Vagina (tissue), 2 donors: Measurements from ENCODE around the gene PIK3C2A. TPM values are rescaled to one million over a fixed set of nuclear protein-coding genes. Genes with fewer than 3 reads are reported as not detected.
"Not testable (repeated sequence)": the region's sequence is repeated elsewhere in the genome, so short reads cannot be mapped to it uniquely, and the experiment has no call there.

ENCODE experiments used
- DNase-seq, 2 donors: peaks; one replicate each; pipeline ENCODE4 v3.0.0-alpha.2; 2017; ENCODE audit errors: extremely low spot score in 2 of 2
- H3K27ac ChIP-seq: fragments of 200-600 bp; sonication (generic); one replicate; pipeline ENCODE4 v1.5.1; 2019
- H3K27me3 ChIP-seq: fragments of 200-600 bp; sonication (generic); one replicate; pipeline ENCODE4 v1.5.1; 2019
- H3K36me3 ChIP-seq, 2 donors: fragments of 200-600 bp; sonication (generic); one replicate each; pipeline ENCODE4 v1.5.1; 2017 to 2019
- H3K4me1 ChIP-seq: fragments of 200-600 bp; sonication (generic); one replicate; pipeline ENCODE4 v1.5.1; 2019
- H3K4me3 ChIP-seq, 2 donors: fragments of 200-600 bp; sonication (generic); 1 replicate in 1 of 2; 2 replicates in 1 of 2; pipeline ENCODE4 v1.5.1; 2016 to 2019
- H3K9me3 ChIP-seq: fragments of 200-600 bp; sonication (generic); one replicate; pipeline ENCODE4 v1.5.1; 2019
- POLR2A ChIP-seq, 2 donors: fragments of 450-650 bp; IDR thresholded peaks; one replicate each; pipeline ENCODE4 v1.6.1; 2017; ENCODE audit warnings: antibody characterized with exemption in 2 of 2, mild to moderate bottlenecking in 2 of 2, moderate library complexity in 2 of 2
- POLR2AphosphoS5 ChIP-seq, 2 donors: sonication (generic); formaldehyde crosslinking; IDR thresholded peaks; one replicate each; pipeline ENCODE4 v1.9.0; 2017; ENCODE audit warnings: antibody characterized with exemption in 2 of 2, mild to moderate bottlenecking in 2 of 2, low read depth in 1 of 2; ENCODE audit not compliant: insufficient read depth in 1 of 2
- intact Hi-C: fragments of 100-400 bp; cut with DNase I; formaldehyde crosslinking; loops from one replicate; pipeline ENCODE4 v1.15.1; 2023
- total RNA-seq: library from RNA; depleted of rRNA; stranded (reverse); fragments of >200 nt; gene quantifications from one replicate; pipeline ENCODE4 v1.2.3, GENCODE V29; 2016
- TF ChIP-seq, protein P1 (sequence below), 3 experiments: fragments of 450-650 bp in 2 of 3; fragments of 200-600 bp in 1 of 3; sonication (generic) in 1 of 3; IDR thresholded peaks; one replicate each; pipeline ENCODE4 v1.5.1; 2017 to 2019; ENCODE audit warnings: antibody characterized with exemption in 3 of 3, mild to moderate bottlenecking in 2 of 3, moderate library complexity in 2 of 3

Gene PIK3C2A
- total RNA-seq, 1 donor from 2014 or later, result 52.1 TPM

GRCh38 chr11:17233101-17233500 is 25.3 kb upstream of the PIK3C2A start:
- no peak overlapping the region for H3K27ac ChIP-seq
- intact Hi-C loops, result no loop called here
- H3K36me3 ChIP-seq, result no peaks in the 10 kb centered on the region
- H3K4me1 ChIP-seq, result no peaks in the 10 kb centered on the region
- no peak for DNase-seq
- TF ChIP-seq, protein P1, sequence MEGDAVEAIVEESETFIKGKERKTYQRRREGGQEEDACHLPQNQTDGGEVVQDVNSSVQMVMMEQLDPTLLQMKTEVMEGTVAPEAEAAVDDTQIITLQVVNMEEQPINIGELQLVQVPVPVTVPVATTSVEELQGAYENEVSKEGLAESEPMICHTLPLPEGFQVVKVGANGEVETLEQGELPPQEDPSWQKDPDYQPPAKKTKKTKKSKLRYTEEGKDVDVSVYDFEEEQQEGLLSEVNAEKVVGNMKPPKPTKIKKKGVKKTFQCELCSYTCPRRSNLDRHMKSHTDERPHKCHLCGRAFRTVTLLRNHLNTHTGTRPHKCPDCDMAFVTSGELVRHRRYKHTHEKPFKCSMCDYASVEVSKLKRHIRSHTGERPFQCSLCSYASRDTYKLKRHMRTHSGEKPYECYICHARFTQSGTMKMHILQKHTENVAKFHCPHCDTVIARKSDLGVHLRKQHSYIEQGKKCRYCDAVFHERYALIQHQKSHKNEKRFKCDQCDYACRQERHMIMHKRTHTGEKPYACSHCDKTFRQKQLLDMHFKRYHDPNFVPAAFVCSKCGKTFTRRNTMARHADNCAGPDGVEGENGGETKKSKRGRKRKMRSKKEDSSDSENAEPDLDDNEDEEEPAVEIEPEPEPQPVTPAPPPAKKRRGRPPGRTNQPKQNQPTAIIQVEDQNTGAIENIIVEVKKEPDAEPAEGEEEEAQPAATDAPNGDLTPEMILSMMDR (IDR thresholded peaks at IDR 0.05), result no peak
- TF ChIP-seq POLR2AphosphoS5 (IDR thresholded peaks at IDR 0.05; ENCODE audit: insufficient read depth in 1 of 2, low read depth in 1 of 2), result no peak
- TF ChIP-seq POLR2A (IDR thresholded peaks at IDR 0.05), result no peak
- H3K27me3 ChIP-seq, result no peaks in the 10 kb centered on the region
- H3K9me3 ChIP-seq, result no peaks in the 10 kb centered on the region
- no peak overlapping the region for H3K4me3 ChIP-seq

DNA sequence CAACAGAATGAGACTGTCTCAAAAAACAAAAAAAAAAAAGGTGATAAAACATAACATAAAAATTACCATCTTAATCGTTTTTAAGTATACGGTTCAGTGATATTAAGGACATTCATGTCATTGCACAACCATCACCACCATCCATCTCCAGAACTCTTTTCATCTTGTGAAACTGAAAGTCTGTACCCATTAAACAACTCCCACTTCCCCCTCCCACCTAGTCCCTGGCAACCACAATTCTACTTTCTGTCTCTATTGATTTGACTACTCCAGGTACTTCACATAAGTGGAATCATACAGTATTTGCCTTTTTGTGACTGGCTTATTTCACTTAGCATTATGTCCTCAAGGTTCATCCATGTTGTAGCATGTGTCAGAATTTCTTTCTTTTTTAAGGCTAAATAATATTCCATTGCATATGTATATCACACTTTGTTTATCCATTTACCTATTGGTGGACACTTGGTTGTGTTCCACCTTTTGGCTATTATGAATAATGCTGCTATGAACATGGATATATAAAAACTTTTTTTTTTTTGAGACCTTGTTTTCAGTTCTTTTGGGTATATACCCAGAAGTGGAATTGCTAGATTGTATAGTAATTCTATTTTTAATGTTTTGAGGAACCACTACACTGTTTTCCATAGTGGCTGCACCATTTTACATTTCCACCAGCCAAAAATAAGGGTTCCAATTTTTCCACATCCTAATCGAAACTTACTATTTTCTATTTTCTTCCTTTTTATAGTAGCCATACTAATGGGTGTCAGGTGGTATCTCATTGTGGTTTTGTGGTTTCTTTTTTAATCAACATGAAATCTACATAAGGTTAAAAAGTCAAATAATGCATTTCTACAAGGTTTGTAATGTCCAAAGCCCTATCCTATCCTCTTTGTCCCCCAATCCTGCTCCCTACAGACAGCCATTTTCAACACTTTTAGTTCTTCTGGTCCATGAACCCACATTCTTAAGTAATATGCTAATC is 23.4 kb upstream of the PIK3C2A start:
- H3K27ac ChIP-seq, result no peak overlapping the region
- intact Hi-C loops, result no loop called here
- H3K4me1 ChIP-seq, result no peaks in the 10 kb centered on the region
- no peaks in the 10 kb centered on the region for H3K36me3 ChIP-seq
- H3K27me3 ChIP-seq, result no peaks in the 10 kb centered on the region
- no peak for TF ChIP-seq POLR2AphosphoS5 (IDR thresholded peaks at IDR 0.05; ENCODE audit: insufficient read depth in 1 of 2, low read depth in 1 of 2)
- TF ChIP-seq, protein P1 (IDR thresholded peaks at IDR 0.05), result no peak
- TF ChIP-seq POLR2A (IDR thresholded peaks at IDR 0.05), result no peak
- DNase-seq, result no peak
- no peaks in the 10 kb centered on the region for H3K9me3 ChIP-seq
- H3K4me3 ChIP-seq, result no peak overlapping the region

- H3K36me3 ChIP-seq, result no peaks in the 10 kb centered on the region
- H3K4me3 ChIP-seq, result no peak overlapping the region
- no peaks in the 10 kb centered on the region for H3K4me1 ChIP-seq
- H3K9me3 ChIP-seq, result no peaks in the 10 kb centered on the region
- intact Hi-C loops, result no loop called here
- no peak overlapping the region for H3K27ac ChIP-seq
- no peak for TF ChIP-seq POLR2A (IDR thresholded peaks at IDR 0.05)
- no peak for TF ChIP-seq POLR2AphosphoS5 (IDR thresholded peaks at IDR 0.05; ENCODE audit: insufficient read depth in 1 of 2, low read depth in 1 of 2)
- TF ChIP-seq, protein P1 (IDR thresholded peaks at IDR 0.05), result no peak
- DNase-seq, result no peak
- no peaks in the 10 kb centered on the region for H3K27me3 ChIP-seq
Observed at GRCh38 chr11:17229481-17230152, 21.8 kb upstream of the PIK3C2A start.

DNA sequence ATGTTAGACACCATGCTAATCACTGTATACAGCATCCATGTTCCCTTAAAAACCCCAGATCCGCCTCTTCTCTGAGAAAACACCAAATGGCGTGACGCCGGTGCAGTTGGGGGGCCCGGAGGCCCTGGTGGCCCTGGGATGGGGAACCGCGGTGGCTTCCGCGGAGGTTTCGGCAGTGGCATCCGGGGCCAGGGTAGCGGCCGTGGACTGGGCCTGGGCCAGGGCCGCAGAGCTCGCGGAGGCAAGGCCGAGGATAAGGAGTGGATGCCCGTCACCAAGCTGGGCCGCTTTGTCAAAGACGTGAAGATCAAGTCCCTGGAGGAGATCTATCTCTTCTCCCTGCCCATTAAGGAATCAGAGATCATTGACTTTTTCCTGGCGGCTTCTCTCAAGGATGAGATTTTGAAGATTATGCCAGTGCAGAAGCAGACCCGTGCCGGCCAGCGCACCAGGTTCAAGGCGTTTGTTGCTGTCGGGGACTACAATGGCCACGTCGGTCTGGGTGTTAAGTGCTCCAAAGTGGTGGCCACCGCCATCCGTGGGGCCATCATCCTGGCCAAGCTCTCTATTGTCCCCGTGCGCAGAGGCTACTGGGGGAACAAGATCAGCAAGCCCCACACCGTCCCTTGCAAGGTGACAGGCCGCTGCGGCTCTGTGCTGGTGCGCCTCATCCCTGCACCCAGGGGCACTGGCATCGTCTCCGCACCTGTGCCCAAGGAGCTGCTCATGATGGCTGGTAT is 20.6 kb upstream of the PIK3C2A start:
- H3K36me3 ChIP-seq, DNase-seq, intact Hi-C loops, H3K27me3 ChIP-seq, H3K4me3 ChIP-seq, H3K9me3 ChIP-seq, H3K27ac ChIP-seq, H3K4me1 ChIP-seq: not testable (repeated sequence)

DNA sequence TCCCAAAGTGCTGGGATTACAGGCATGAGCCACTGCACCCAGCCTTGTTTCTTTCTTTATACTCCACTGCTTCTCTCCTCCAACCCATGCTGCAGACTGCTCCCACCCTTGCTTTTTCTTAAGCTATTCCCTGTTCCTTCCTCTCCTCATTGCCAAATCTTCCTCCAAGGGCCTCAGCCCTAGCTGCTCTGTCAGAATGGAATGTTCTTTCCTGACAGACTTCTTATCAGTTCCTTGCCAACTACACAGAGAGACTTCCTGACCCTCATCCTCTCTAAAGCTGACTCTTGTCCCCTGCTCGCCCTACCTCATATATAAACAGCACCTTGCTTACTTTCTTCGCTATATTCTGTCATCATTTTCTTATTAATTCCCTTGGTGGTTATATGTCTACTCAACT is 16.9 kb upstream of the PIK3C2A start:
- no peak for DNase-seq
- no peak for TF ChIP-seq POLR2AphosphoS5 (IDR thresholded peaks at IDR 0.05; ENCODE audit: insufficient read depth in 1 of 2, low read depth in 1 of 2)
- no peak for TF ChIP-seq POLR2A (IDR thresholded peaks at IDR 0.05)
- TF ChIP-seq, protein P1 (IDR thresholded peaks at IDR 0.05), result no peak
- H3K36me3 ChIP-seq, result no peaks in the 10 kb centered on the region
- intact Hi-C loops, result no loop called here
- H3K27ac ChIP-seq, result no peak overlapping the region
- no peaks in the 10 kb centered on the region for H3K27me3 ChIP-seq
- no peak overlapping the region for H3K4me3 ChIP-seq
- no peaks in the 10 kb centered on the region for H3K4me1 ChIP-seq
- H3K9me3 ChIP-seq, result no peaks in the 10 kb centered on the region
